Glomerular visceral epithelial cell (primary cell): Measurements from ENCODE around the gene TEX2.

ENCODE experiments used
- DNase-seq: peaks from one replicate; pipeline ENCODE4 v3.0.0-alpha.2; 2016; ENCODE audit errors: extremely low spot score

TEX2 gene, protein sequence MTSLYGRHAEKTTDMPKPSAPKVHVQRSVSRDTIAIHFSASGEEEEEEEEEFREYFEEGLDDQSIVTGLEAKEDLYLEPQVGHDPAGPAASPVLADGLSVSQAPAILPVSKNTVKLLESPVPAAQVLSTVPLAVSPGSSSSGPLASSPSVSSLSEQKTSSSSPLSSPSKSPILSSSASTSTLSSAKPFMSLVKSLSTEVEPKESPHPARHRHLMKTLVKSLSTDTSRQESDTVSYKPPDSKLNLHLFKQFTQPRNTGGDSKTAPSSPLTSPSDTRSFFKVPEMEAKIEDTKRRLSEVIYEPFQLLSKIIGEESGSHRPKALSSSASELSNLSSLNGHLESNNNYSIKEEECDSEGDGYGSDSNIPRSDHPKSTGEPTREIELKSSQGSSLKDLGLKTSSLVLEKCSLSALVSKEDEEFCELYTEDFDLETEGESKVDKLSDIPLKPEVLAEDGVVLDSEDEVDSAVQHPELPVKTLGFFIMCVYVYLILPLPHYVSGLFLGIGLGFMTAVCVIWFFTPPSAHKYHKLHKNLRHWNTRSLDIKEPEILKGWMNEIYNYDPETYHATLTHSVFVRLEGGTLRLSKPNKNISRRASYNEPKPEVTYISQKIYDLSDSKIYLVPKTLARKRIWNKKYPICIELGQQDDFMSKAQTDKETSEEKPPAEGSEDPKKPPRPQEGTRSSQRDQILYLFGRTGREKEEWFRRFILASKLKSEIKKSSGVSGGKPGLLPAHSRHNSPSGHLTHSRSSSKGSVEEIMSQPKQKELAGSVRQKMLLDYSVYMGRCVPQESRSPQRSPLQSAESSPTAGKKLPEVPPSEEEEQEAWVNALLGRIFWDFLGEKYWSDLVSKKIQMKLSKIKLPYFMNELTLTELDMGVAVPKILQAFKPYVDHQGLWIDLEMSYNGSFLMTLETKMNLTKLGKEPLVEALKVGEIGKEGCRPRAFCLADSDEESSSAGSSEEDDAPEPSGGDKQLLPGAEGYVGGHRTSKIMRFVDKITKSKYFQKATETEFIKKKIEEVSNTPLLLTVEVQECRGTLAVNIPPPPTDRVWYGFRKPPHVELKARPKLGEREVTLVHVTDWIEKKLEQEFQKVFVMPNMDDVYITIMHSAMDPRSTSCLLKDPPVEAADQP

DNA sequence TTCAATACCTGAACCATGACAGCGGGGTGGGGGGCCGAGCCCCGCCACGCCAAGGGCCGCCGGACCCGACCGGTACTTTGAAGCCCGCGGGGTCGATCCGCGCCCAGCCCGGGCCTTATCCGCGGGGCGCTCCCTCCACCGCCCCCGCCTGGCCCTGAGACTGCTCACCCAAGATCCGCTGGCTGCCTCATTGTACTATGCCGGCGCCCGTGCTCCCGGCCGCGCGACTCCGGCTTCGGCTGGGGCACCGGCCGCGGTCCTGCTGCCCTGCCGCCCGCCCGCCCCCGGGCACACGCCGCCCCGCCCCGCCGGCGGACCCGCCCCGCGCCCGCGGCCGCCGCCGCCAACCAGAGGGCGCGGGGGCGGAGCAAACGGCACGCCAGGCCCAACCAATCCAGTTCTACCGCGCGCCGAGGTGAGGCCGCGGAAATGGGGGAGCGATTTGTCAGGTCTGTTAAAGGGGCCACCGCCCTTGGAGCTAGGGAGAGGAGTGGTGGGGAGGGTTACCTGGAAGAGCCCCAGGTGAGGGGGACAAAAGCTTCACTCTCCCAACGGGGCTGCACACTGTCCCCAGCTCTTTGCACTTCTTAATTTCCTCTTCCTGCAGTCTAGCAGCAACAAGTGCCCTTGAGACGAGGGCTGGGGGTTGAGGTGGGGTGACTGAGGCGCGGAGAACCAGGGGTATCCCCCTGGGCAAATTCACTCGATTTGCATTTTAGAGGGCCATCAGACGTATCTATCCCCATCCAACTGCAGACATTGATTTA lies at the start of gene TEX2:
Gene TEX2, minus strand, starts transcription at position 261 of the 767 bp plus-strand sequence. CDS start 49,043 bp downstream, outside the sequence.
- DNase-seq, result peak; percentile 89

DNA sequence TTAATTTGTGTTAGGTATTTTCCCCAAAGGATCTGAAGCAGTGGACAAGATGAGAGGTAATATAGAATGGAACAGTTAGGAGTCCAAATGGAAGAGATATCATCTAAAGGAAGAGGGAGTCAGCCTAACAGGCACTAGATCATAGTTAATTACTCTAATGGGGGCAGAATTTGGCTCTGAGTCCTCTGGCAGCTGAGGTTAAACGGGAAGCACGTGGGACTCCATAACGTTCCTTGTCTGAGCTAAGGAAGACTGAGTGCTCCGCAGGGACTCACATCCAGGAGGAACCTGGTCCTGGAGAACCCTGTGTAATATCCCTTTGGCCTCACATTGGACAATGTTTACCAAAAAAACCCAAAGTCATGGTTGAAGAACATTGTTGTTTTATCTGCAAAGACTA lies 46.6 kb upstream of the TEX2 start:
- DNase-seq, result no peak

DNA sequence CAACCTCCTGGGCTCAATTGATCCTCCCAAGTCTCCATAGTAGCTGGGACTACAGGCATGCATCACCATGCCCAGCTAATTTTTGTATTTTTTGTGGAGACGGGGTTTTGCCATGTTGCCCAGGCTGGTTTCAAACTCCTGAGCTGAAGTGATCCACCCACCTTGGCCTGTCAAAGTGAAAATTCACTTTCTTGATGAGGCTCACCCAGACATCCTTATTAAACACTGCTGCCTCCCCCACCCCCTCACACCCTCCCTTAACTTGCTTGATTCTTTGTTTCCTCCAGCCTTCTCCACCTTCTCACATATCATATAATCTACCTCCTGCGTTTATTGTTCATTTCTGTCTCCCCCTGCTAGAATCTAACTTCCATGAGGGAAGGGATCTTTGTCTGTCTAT lies 46.0 kb upstream of the TEX2 start:
- no peak for DNase-seq

DNA sequence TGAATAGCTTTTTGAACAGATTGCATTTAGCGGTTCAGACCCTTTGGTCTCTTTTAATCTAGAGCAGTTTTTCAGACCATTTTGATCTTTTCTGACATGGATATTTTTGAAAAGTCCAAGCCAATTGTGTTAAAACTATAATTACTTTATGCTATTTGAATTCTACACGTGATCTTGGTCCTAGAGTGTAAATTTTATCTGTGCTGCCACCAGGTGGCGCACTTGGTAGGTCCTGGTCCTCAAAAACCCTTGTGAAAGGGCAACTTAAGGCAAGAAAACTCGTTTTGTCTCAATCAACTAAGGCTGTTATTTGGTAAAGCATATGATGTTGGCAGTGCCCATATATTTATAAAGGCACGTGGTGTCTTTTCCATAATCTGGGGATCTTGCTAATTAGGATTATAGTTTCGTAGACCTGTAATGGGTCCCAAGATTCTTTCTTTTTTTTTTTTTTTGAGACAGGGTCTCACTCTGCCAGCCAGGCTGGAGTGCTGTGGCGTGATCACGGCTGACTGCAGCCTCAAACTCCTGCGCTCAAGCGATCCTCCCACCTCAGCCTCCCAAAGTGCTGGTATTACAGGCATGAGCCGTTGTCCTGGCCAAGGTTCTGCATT lies 43.9 kb upstream of the TEX2 start:
- peak; percentile 68 for DNase-seq

- no peak for DNase-seq
Measured at GRCh38 chr17:64304551-64304950, 41.5 kb upstream of the TEX2 start.

DNA sequence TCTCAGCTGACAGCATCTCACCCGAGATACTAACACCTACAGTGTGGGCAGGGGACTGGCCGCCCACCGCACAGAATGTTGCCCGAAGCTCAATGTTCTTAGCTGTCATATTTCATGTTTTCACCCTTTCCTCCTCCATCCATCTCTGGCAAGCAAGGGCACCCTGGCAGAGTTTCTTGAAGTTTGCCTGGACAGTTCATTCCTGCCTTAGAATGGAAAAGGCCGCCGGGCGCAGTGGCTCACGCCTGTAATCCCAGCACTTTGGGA lies 37.6 kb upstream of the TEX2 start:
- DNase-seq, result no peak

GRCh38 chr17:64297467-64298088 lies 34.5 kb upstream of the TEX2 start:
- DNase-seq, result no peak

DNA sequence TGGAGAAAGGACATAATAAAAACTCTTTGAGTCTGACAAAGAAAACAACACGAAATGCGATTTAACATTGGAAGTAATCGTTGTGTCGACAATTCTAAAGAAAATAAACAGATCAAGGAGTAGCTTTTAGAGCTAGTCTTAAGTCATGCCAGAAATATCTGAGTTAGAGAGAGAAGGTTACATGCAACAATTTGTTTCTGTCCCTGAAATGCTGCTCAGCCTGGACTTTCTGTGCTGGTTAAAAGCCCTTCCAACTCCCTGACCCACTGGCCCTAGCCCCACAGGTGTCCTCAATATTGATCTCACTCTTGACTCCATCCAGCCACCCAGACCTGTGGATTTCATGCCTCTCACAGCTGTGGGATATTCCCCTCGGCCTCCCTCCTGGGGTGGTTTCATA lies 33.2 kb upstream of the TEX2 start:
- DNase-seq, result no peak

DNA sequence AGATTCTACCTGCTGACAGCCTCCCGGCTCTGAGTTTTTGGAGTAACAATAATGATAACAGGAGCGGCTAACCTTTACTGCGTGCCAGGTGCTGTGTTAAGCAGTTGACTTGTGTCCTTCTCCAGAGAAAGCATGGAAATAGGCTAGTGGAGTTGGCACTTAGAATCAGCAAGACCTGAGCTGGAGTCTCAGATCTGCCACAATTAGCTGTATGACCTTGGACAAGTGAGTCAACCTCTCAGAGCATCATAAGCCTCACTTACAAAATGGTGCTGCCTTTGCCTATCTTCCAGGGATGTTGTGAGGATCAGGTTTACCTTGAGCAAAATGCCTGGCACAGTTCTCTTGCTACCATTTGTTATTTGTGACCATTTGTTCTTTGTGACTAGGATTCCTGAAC lies 32.1 kb upstream of the TEX2 start:
- DNase-seq, result no peak

DNA sequence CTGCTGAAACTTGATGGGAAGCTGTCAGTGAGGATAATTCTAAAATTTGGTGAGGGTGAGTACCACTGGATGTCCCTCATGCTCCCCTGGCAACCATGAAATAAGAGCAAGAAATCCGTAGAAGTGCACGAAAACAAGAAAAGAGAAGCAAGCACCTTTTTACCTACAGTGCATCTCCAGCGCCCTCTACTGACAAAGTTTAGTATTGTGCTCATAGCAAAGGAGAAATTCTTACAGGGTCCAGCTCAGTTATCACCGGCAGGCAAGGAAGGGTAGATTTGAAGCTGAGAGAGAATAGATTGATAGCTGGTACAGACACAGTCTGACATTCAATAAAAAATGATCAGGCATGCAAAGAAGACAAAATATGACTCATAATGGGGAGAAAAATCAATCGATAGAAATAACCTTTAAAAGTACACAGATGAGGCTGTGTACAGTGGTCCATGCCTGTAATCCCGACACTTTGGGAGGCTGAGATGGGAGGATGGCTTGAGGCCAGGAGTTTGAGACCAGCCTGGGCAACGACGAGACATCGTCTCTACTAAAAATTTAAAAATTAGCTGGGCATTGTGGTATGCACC lies 28.3 kb upstream of the TEX2 start:
- peak; percentile 9 for DNase-seq

GRCh38 chr17:64289741-64290141 lies 26.7 kb upstream of the TEX2 start:
- DNase-seq, result no peak

DNA sequence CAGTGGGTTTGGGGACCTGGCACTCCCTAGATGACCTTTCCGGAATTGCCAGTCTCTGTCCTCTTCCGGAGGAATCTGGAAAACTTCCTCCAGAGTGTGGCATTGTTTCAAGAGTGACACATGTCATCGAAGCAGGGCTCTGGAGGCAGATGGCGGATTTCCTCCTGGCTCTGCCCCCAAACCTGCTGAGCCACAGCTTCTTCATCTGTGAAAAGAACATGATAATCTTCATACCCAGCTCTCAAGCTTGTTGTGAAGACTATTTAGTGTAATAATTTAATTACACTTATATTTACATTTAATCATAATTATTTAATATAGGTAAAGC lies 19.7 kb upstream of the TEX2 start:
- DNase-seq, result no peak

- peak; percentile 66 for DNase-seq
Measured at GRCh38 chr17:64281962-64282752, 19.1 kb upstream of the TEX2 start.

- DNase-seq, result peak; percentile 28
Measured at GRCh38 chr17:64278614-64279013, 15.6 kb upstream of the TEX2 start.

DNA sequence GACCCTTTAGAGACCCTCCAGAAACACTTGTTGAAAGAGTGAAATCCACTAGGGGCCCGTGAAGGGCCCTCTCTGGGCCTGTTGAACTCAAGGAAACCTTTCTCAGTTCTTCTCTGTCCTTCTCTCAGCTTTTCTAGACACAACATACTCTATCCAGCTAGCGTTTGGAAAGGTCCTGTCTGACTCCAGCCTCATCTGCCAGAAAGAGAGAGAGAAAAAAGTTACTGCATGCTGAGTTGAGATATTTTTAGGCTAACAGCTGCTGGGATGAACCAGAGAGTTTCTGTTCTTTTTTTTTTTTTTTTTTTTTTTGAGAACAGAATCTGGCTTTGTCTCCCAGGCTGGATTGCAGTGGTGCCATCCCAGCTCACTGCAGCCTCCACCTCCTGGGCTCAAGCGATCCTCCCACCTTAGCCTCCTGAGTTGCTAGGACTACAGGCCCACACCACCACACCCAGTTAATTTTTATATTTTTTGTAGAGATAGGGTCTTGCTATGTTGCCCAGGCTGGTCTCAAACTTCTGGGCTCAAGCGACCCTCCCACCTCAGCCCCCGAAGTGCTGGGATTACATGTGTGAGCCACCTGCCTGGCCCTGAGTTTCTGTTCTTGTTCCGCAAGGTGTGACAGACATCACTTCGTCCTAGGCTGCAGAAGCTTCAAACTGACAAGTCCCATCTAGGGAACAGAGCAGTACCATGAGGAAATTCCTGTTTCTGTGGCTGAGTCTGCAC lies 14.9 kb upstream of the TEX2 start:
- no peak for DNase-seq

DNA sequence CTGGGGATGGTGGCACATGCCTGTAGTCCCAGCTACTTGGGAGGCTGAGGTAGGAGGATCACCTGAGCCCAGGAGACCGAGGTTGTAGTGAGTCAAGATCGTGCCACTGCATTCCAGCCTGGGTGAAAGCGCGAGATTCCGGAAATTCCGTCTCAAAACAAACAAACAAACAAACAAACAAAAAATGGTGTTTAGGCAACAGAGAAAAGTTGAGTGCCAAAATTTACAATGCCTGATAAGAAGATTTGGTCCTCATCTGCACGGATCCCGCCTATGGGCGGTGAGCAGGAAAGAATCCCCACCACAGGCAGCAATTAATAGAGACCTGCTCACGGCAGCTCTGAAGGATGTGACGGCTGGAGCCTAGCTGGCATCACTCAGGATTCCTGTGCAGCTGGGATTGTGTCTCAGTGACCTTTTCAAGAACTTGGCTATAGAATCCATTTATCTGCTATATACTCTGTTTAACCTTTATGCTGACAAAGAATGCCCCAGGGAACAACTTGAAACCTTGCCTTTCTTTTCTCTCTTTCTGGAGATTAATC lies 14.0 kb upstream of the TEX2 start:
- no peak for DNase-seq

DNA sequence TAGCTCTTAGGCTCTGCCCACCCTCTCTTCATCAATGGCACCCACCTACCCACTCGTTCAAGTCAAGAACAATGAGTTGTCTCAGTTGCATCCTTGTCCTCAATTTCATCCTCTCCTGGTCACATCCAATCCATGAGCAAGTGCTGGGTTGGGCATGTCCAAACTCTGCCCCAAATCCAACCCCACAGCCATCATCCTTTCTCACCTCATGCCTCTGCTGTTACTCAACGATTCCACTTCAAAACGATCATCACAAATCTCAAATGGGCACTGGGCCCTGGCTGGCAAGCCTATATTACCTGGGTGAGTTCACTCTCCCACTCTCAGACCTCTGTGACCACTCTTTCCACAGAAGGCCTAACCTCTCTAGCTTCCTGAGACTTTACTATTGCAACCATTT lies 12.0 kb upstream of the TEX2 start:
- DNase-seq, result no peak

GRCh38 chr17:64273006-64273405 lies 9.9 kb upstream of the TEX2 start:
- no peak for DNase-seq

GRCh38 chr17:64270885-64271284 lies 7.8 kb upstream of the TEX2 start:
- DNase-seq, result no peak
